ENCODE measurements around the gene MAP4K4.
"Not testable (repeated sequence)": the region's sequence is repeated elsewhere in the genome, so short reads cannot be mapped to it uniquely, and the experiment has no call there.

MAP4K4 gene

GRCh38 chr2:101905746-101906336, 208.3 kb downstream of the MAP4K4 start:
- no peaks in the 10 kb centered on the region for H3K27me3 ChIP-seq (ENCODE audit: insufficient read depth, insufficient read length)
- H3K9ac ChIP-seq (ENCODE audit: insufficient read length, low read depth) = no peak overlapping the region
- H3K36me3 ChIP-seq (ENCODE audit: insufficient read depth, insufficient read length, low read length) = no peaks in the 10 kb centered on the region
- no peak for DNase-seq (ENCODE audit: low read depth, low spot score)
- TF ChIP-seq SUZ12 (IDR thresholded peaks at IDR 0.05; ENCODE audit: extremely low read depth, insufficient read depth, insufficient read length) = no peak
- TF ChIP-seq YY1 (IDR thresholded peaks at IDR 0.05; ENCODE audit: insufficient read depth, insufficient read length) = no peak
- TF ChIP-seq ZNF274 (IDR thresholded peaks at IDR 0.05; ENCODE audit: low read depth, low read length) = no peak
- no peak overlapping the region for H3K4me3 ChIP-seq (ENCODE audit: insufficient read length, low read depth)
- peaks cover 29% of the 10 kb centered on the region for H3K9me3 ChIP-seq (ENCODE audit: insufficient read depth, low read length)
- no peaks in the 10 kb centered on the region for H3K4me1 ChIP-seq (ENCODE audit: insufficient read depth, insufficient read length)

DNA sequence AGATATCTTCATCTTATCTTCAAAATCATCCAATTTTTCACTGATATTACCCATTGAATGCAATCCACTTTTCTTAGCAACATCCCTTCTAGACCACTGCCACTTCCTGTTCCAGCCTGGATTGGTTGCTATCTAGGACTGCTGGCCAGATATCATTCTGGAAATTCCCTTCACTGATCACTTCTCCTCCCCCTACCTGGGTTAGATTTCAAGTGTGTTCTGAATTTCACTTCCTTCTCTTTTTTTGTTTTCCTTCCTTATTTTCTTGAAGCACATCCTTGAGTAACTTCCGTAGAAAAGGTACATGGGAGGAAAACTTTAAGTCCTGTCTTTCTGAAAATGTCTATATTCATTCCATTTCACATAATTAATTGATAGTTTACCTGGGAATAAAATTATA, 212.3 kb downstream of the MAP4K4 start:
- Histone ChIP-seq H3K36me3 (ENCODE audit: insufficient read depth, insufficient read length, low read length) (no peaks in the 10 kb centered on the region), H3K27me3 (ENCODE audit: insufficient read depth, insufficient read length) (no peaks in the 10 kb centered on the region), H3K4me3 (ENCODE audit: insufficient read length, low read depth) (no peak overlapping the region), H3K4me1 (ENCODE audit: insufficient read depth, insufficient read length) (no peaks in the 10 kb centered on the region), H3K9me3 (ENCODE audit: insufficient read depth, low read length) (peaks cover 29% of the 10 kb centered on the region), H3K9ac (ENCODE audit: insufficient read length, low read depth) (no peak overlapping the region)
- no peak for DNase-seq (ENCODE audit: low read depth, low spot score)
- TF ChIP-seq YY1 (IDR thresholded peaks at IDR 0.05; ENCODE audit: insufficient read depth, insufficient read length) (no peak), SUZ12 (IDR thresholded peaks at IDR 0.05; ENCODE audit: extremely low read depth, insufficient read depth, insufficient read length) (no peak), ZNF274 (IDR thresholded peaks at IDR 0.05; ENCODE audit: low read depth, low read length) (no peak)

DNA sequence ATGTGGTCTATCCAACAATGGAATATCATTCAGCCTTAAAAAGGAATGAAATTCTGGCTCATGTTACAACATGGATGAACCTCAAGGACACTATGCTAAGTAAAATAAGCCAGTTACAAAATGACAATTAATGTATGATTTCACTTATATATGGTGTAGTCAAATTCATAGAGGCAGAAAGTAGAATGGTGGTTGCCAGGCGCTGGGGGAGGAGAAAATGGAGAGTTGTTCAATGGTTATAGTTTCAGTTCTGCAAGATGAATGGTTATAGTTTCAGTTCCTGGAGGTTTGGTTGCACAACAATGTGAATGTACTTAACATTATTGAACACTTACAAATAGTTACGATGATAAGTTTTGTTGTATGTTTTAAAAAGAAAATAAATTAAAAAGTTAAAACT, 215.0 kb downstream of the MAP4K4 start:
- no peak for DNase-seq (ENCODE audit: low read depth, low spot score)
- Histone ChIP-seq H3K9me3 (ENCODE audit: insufficient read depth, low read length) (peaks cover 9% of the 10 kb centered on the region; the same call in 1 of the 2 replicates), H3K4me3 (ENCODE audit: insufficient read length, low read depth) (no peak overlapping the region), H3K4me1 (ENCODE audit: insufficient read depth, insufficient read length) (no peaks in the 10 kb centered on the region), H3K27me3 (ENCODE audit: insufficient read depth, insufficient read length) (no peaks in the 10 kb centered on the region), H3K36me3 (ENCODE audit: insufficient read depth, insufficient read length, low read length) (no peaks in the 10 kb centered on the region), H3K9ac (ENCODE audit: insufficient read length, low read depth) (no peak overlapping the region)
- TF ChIP-seq SUZ12 (IDR thresholded peaks at IDR 0.05; ENCODE audit: extremely low read depth, insufficient read depth, insufficient read length) (no peak), YY1 (IDR thresholded peaks at IDR 0.05; ENCODE audit: insufficient read depth, insufficient read length) (no peak), ZNF274 (IDR thresholded peaks at IDR 0.05; ENCODE audit: low read depth, low read length) (no peak)

GRCh38 chr2:101921319-101921952, 223.9 kb downstream of the MAP4K4 start:
- DNase-seq (ENCODE audit: low read depth, low spot score) = no peak
- Histone ChIP-seq H3K9ac (ENCODE audit: insufficient read length, low read depth) (no peak overlapping the region), H3K36me3 (ENCODE audit: insufficient read depth, insufficient read length, low read length) (no peaks in the 10 kb centered on the region), H3K4me1 (ENCODE audit: insufficient read depth, insufficient read length) (no peaks in the 10 kb centered on the region), H3K27me3 (ENCODE audit: insufficient read depth, insufficient read length) (no peaks in the 10 kb centered on the region), H3K4me3 (ENCODE audit: insufficient read length, low read depth) (no peak overlapping the region), H3K9me3 (ENCODE audit: insufficient read depth, low read length) (peaks cover 33% of the 10 kb centered on the region; the same call in 1 of the 2 replicates)
- TF ChIP-seq ZNF274 (IDR thresholded peaks at IDR 0.05; ENCODE audit: low read depth, low read length) = no peak
- TF ChIP-seq SUZ12 (IDR thresholded peaks at IDR 0.05; ENCODE audit: extremely low read depth, insufficient read depth, insufficient read length) = no peak
- TF ChIP-seq YY1 (IDR thresholded peaks at IDR 0.05; ENCODE audit: insufficient read depth, insufficient read length) = no peak

DNA sequence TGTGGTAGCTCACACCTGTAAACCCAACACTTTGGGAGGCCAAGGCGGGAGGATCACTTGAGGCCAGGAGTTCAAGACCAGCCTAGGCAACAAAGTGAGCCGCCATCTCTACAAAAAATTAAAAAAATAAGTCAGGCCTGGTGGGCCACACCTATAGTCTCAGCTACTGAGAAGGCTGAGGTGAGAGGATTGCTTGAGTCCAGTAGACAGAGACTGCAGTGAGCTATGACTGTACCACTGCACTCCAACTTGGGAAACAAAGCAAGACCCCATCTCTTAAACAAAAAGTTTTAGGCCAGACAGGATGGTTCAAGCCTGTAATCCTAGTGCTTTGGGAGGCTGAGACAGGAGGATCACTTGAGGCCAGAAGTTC, 224.4 kb downstream of the MAP4K4 start:
- Histone ChIP-seq H3K4me1 (ENCODE audit: insufficient read depth, insufficient read length) (no peaks in the 10 kb centered on the region), H3K9me3 (ENCODE audit: insufficient read depth, low read length) (peaks cover 38% of the 10 kb centered on the region; the same call in 1 of the 2 replicates), H3K9ac (ENCODE audit: insufficient read length, low read depth) (no peak overlapping the region), H3K4me3 (ENCODE audit: insufficient read length, low read depth) (no peak overlapping the region), H3K36me3 (ENCODE audit: insufficient read depth, insufficient read length, low read length) (no peaks in the 10 kb centered on the region), H3K27me3 (ENCODE audit: insufficient read depth, insufficient read length) (no peaks in the 10 kb centered on the region)
- DNase-seq (ENCODE audit: low read depth, low spot score) = no peak
- TF ChIP-seq YY1 (IDR thresholded peaks at IDR 0.05; ENCODE audit: insufficient read depth, insufficient read length) (no peak), ZNF274 (IDR thresholded peaks at IDR 0.05; ENCODE audit: low read depth, low read length) (no peak), SUZ12 (IDR thresholded peaks at IDR 0.05; ENCODE audit: extremely low read depth, insufficient read depth, insufficient read length) (no peak)

DNA sequence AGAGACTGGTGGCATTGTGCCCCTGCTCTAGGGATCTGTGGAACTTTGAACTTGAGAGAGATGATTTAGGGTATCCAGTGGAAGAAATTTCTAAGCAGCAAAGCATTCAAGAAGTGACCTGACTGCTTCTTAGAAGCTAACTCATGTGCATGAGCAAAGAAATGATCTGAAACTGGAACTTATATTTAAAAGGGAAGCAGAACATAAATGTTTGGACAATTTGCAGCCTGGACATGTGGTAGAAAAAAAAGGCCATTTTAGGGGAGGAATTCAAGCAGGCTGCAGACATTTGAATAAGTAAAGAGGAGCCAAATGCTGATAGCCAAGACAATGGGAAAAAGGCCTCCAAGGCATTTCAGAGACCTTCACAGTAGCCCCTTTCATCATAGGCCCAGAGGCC, 226.8 kb downstream of the MAP4K4 start:
- not testable (repeated sequence) for H3K9ac ChIP-seq (ENCODE audit: insufficient read length, low read depth); H3K36me3 ChIP-seq (ENCODE audit: insufficient read depth, insufficient read length, low read length); H3K4me1 ChIP-seq (ENCODE audit: insufficient read depth, insufficient read length); H3K27me3 ChIP-seq (ENCODE audit: insufficient read depth, insufficient read length); H3K4me3 ChIP-seq (ENCODE audit: insufficient read length, low read depth); DNase-seq (ENCODE audit: low read depth, low spot score)
- H3K9me3 ChIP-seq (ENCODE audit: insufficient read depth, low read length) = peaks cover 59% of the 10 kb centered on the region; the same call in 1 of the 2 replicates

- Histone ChIP-seq H3K9ac (ENCODE audit: insufficient read length, low read depth) (no peak overlapping the region), H3K4me1 (ENCODE audit: insufficient read depth, insufficient read length) (no peaks in the 10 kb centered on the region), H3K36me3 (ENCODE audit: insufficient read depth, insufficient read length, low read length) (no peaks in the 10 kb centered on the region), H3K4me3 (ENCODE audit: insufficient read length, low read depth) (no peak overlapping the region), H3K27me3 (ENCODE audit: insufficient read depth, insufficient read length) (no peaks in the 10 kb centered on the region), H3K9me3 (ENCODE audit: insufficient read depth, low read length) (peaks cover 68% of the 10 kb centered on the region)
- TF ChIP-seq ZNF274 (IDR thresholded peaks at IDR 0.05; ENCODE audit: low read depth, low read length) (no peak), YY1 (IDR thresholded peaks at IDR 0.05; ENCODE audit: insufficient read depth, insufficient read length) (no peak), SUZ12 (IDR thresholded peaks at IDR 0.05; ENCODE audit: extremely low read depth, insufficient read depth, insufficient read length) (no peak)
- no peak for DNase-seq (ENCODE audit: low read depth, low spot score)
Measured at GRCh38 chr2:101930019-101930418, 232.5 kb downstream of the MAP4K4 start.
